IPS-15b (cell line): ENCODE results near the gene IL25.

Experiments used
- H3K27me3 ChIP-seq: one replicate; pipeline ENCODE4 v1.6.1; 2013; ENCODE audit warnings: low read length; ENCODE audit not compliant: control insufficient read depth, insufficient read depth
- H3K36me3 ChIP-seq: one replicate; pipeline ENCODE4 v1.6.1; 2013; ENCODE audit warnings: low read length; ENCODE audit not compliant: control insufficient read depth, insufficient read depth
- H3K4me1 ChIP-seq: one replicate; pipeline ENCODE4 v1.6.1; 2013; ENCODE audit warnings: mild to moderate bottlenecking, low read length; ENCODE audit not compliant: control insufficient read depth, insufficient read depth
- H3K4me3 ChIP-seq: one replicate; pipeline ENCODE4 v1.5.1; 2013; ENCODE audit warnings: low read depth, low read length
- H3K9ac ChIP-seq: one replicate; pipeline ENCODE4 v1.6.1; 2013; ENCODE audit warnings: low read depth, mild to moderate bottlenecking, low read length
- H3K9me3 ChIP-seq: one replicate; pipeline ENCODE4 v1.6.1; 2013; ENCODE audit warnings: mild to moderate bottlenecking, low read length; ENCODE audit not compliant: control insufficient read depth, insufficient read depth

The IL25 gene

GRCh38 chr14:23365732-23366425 is 6.7 kb upstream of the IL25 start:
- peak overlapping the region; percentile 73 for H3K9ac ChIP-seq
- H3K4me1 ChIP-seq = peaks cover 11% of the 10 kb centered on the region
- peak overlapping the region; percentile 78 for H3K4me3 ChIP-seq
- H3K36me3 ChIP-seq = no peaks in the 10 kb centered on the region
- H3K9me3 ChIP-seq = no peaks in the 10 kb centered on the region
- H3K27me3 ChIP-seq = peaks cover 42% of the 10 kb centered on the region

GRCh38 chr14:23366426-23366921 is 6.1 kb upstream of the IL25 start:
- H3K9ac ChIP-seq = peak overlapping the region; percentile 2
- H3K9me3 ChIP-seq = no peaks in the 10 kb centered on the region
- H3K36me3 ChIP-seq = no peaks in the 10 kb centered on the region
- peaks cover 47% of the 10 kb centered on the region for H3K27me3 ChIP-seq
- H3K4me3 ChIP-seq = peak overlapping the region; percentile 40
- H3K4me1 ChIP-seq = peaks cover 10% of the 10 kb centered on the region

- no peak overlapping the region for H3K4me3 ChIP-seq
- H3K9me3 ChIP-seq = no peaks in the 10 kb centered on the region
- no peaks in the 10 kb centered on the region for H3K36me3 ChIP-seq
- peaks cover 47% of the 10 kb centered on the region for H3K27me3 ChIP-seq
- H3K9ac ChIP-seq = no peak overlapping the region
- peaks cover 3% of the 10 kb centered on the region for H3K4me1 ChIP-seq
Observed at GRCh38 chr14:23370221-23370620, 2.4 kb upstream of the IL25 start.

GRCh38 chr14:23371865-23372264 is 744 bp upstream of the IL25 start:
- H3K9ac ChIP-seq = no peak overlapping the region
- H3K4me1 ChIP-seq = peaks cover under 1% of the 10 kb centered on the region
- peaks cover 48% of the 10 kb centered on the region for H3K27me3 ChIP-seq
- H3K9me3 ChIP-seq = no peaks in the 10 kb centered on the region
- H3K36me3 ChIP-seq = no peaks in the 10 kb centered on the region
- no peak overlapping the region for H3K4me3 ChIP-seq

- H3K9me3 ChIP-seq = no peaks in the 10 kb centered on the region
- H3K4me1 ChIP-seq = no peaks in the 10 kb centered on the region
- H3K4me3 ChIP-seq = no peak overlapping the region
- no peak overlapping the region for H3K9ac ChIP-seq
- H3K27me3 ChIP-seq = peaks cover 45% of the 10 kb centered on the region
- H3K36me3 ChIP-seq = no peaks in the 10 kb centered on the region
Observed at GRCh38 chr14:23373041-23373440, 432 bp downstream of the IL25 start.

- no peaks in the 10 kb centered on the region for H3K36me3 ChIP-seq
Observed at GRCh38 chr14:23375527-23376251, 3.1 kb downstream of the IL25 start.

GRCh38 chr14:23376482-23377197 is 4.0 kb downstream of the IL25 start, which contains the start of gene CMTM5:
TSS of gene CMTM5 (plus strand) at chr14:23377046. CDS start at chr14:23377252, 206 bp downstream.
- peak within 1 kb of the TSS; percentile 15 for H3K4me3 ChIP-seq
- no peaks in the 10 kb centered on the region for H3K9me3 ChIP-seq
- peaks cover 2% of the 10 kb centered on the region for H3K4me1 ChIP-seq
- no peak within 1 kb of the TSS for H3K9ac ChIP-seq
- no peaks in the 10 kb centered on the region for H3K36me3 ChIP-seq
- peaks cover 27% of the 10 kb centered on the region for H3K27me3 ChIP-seq

More at GRCh38 chr14:23375527-23376251, 3.1 kb downstream of the IL25 start:
- no peak overlapping the region for H3K4me3 ChIP-seq
- H3K27me3 ChIP-seq = peaks cover 35% of the 10 kb centered on the region
- no peaks in the 10 kb centered on the region for H3K9me3 ChIP-seq
- peaks cover 2% of the 10 kb centered on the region for H3K4me1 ChIP-seq
- no peak overlapping the region for H3K9ac ChIP-seq

- no peaks in the 10 kb centered on the region for H3K36me3 ChIP-seq
- H3K9ac ChIP-seq = no peak overlapping the region
- no peak overlapping the region for H3K4me3 ChIP-seq
- H3K4me1 ChIP-seq = peaks cover 2% of the 10 kb centered on the region
- H3K9me3 ChIP-seq = no peaks in the 10 kb centered on the region
- peaks cover 25% of the 10 kb centered on the region for H3K27me3 ChIP-seq
Observed at GRCh38 chr14:23377198-23377550, 4.6 kb downstream of the IL25 start.

- Histone ChIP-seq H3K4me1 (peaks cover 2% of the 10 kb centered on the region), H3K4me3 (no peak overlapping the region), H3K36me3 (no peaks in the 10 kb centered on the region), H3K9ac (no peak overlapping the region), H3K9me3 (no peaks in the 10 kb centered on the region), H3K27me3 (peaks cover 25% of the 10 kb centered on the region)
Observed at GRCh38 chr14:23377573-23378563, 5.3 kb downstream of the IL25 start.

- Histone ChIP-seq H3K36me3 (no peaks in the 10 kb centered on the region), H3K9me3 (no peaks in the 10 kb centered on the region), H3K9ac (no peak overlapping the region), H3K4me3 (no peak overlapping the region), H3K4me1 (peaks cover 2% of the 10 kb centered on the region), H3K27me3 (peaks cover 25% of the 10 kb centered on the region)
Observed at GRCh38 chr14:23378612-23379220, 6.1 kb downstream of the IL25 start.
